Measurements from ENCODE around the gene BRI3.

BRI3 gene

DNA sequence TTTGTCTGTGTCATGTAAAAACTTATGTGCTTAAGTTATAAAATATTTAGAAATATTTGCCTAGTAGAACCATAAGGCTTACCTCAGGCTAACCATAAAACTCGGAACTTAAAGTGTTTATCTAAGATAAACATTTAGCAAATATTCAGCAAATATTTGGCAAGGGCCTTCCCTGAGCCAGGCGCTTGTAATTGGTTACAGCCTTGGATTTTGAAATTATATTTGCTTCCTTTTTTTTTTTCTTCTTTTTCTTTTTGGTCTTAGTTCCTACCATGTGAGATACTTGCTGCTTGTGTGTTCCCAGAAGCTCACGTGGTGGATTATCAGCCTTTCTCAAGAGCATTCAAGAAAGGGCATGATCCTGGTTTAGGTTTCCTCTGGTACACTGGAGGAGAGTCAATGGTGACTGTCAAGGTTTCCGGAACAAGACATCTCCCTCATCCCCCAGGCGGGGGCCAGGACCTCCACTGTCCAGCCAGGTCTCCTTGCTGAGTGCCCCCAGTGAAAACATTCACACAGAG is 5.2 kb upstream of the BRI3 start:
- Mint-ChIP-seq H3K27ac (no peak overlapping the region), H3K36me3 (ENCODE audit: low read depth) (no peaks in the 10 kb centered on the region), H3K27me3 (ENCODE audit: low read depth) (no peaks in the 10 kb centered on the region), H3K4me1 (ENCODE audit: low read depth) (peaks cover 3% of the 10 kb centered on the region), H3K9me3 (no peaks in the 10 kb centered on the region), H3K4me3 (no peak overlapping the region)

DNA sequence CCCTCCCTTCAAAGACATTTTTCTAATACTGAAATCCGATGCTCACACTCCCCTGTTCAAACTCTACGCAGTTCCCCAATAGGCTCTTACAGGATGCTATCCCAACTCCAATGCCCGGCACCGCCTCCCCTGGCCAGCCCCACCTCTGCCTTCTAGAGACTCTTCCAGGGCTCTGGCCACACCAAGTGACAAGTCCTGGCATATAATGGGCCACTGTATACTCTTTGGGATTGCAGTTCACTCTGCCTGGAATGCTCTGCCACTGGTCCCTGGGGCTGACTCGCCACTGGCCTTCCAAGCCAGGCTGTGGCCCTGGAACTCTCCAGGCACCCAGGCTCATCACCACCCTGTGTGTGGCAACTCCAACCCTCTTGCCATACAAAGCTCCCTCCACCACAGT is 3.1 kb upstream of the BRI3 start:
- peaks cover 10% of the 10 kb centered on the region for H3K36me3 Mint-ChIP-seq (ENCODE audit: low read depth)
- no peak overlapping the region for H3K27ac Mint-ChIP-seq

DNA sequence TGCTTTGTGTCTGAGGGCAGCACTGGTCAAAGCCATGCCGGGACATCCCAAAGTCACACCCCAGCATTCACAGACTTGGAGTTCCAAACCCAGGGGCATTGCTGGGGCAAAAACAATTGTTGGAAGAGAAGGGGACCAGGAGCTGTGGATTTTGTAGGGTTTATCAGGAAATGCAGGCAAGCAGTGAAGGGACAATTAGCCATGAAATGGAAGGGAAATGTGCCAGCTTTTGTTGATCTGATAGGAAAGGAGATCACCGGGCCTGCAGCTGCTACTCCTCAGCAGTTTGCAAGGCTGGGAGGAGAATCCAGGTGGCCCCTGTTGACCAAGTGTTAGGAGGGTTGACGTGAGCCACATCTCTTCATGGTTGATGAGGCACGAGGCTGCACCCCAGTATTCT is 2.5 kb upstream of the BRI3 start:
- no peak overlapping the region for H3K27ac Mint-ChIP-seq
- no peak overlapping the region for H3K4me3 Mint-ChIP-seq
- no peaks in the 10 kb centered on the region for H3K27me3 Mint-ChIP-seq (ENCODE audit: low read depth)
- peaks cover 15% of the 10 kb centered on the region for H3K4me1 Mint-ChIP-seq (ENCODE audit: low read depth)
- H3K9me3 Mint-ChIP-seq = no peaks in the 10 kb centered on the region
- H3K36me3 Mint-ChIP-seq (ENCODE audit: low read depth) = peaks cover 10% of the 10 kb centered on the region

More for the DNA sequence above, 3.1 kb upstream of the BRI3 start:
- H3K27me3 Mint-ChIP-seq (ENCODE audit: low read depth) = no peaks in the 10 kb centered on the region
- no peak overlapping the region for H3K4me3 Mint-ChIP-seq
- peaks cover 15% of the 10 kb centered on the region for H3K4me1 Mint-ChIP-seq (ENCODE audit: low read depth)
- H3K9me3 Mint-ChIP-seq = no peaks in the 10 kb centered on the region

DNA sequence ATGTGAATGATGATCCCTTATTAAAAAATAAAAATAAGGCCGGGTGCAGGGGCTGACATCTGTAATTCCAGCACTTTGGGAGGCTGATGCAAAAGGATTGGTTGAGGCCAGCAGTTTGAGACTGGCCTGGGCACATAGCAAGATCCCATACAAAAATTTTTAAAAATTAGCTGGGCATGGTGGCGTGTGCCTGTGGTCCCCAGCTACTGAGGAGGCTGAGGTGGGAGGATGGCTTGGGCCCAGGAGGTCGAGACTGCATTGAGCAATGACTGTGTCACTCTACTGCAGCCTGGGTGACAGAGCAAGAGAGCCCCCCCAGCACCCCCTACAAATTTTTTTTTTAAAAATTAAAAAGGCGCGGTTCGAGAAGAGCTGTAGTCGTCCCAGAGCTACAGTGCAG is 1.2 kb upstream of the BRI3 start:
- Mint-ChIP-seq H3K9me3 (no peaks in the 10 kb centered on the region), H3K36me3 (ENCODE audit: low read depth) (peaks cover 14% of the 10 kb centered on the region), H3K4me3 (peak overlapping the region; percentile 82), H3K27ac (peak overlapping the region; percentile 74), H3K4me1 (ENCODE audit: low read depth) (peaks cover 25% of the 10 kb centered on the region), H3K27me3 (ENCODE audit: low read depth) (no peaks in the 10 kb centered on the region)

DNA sequence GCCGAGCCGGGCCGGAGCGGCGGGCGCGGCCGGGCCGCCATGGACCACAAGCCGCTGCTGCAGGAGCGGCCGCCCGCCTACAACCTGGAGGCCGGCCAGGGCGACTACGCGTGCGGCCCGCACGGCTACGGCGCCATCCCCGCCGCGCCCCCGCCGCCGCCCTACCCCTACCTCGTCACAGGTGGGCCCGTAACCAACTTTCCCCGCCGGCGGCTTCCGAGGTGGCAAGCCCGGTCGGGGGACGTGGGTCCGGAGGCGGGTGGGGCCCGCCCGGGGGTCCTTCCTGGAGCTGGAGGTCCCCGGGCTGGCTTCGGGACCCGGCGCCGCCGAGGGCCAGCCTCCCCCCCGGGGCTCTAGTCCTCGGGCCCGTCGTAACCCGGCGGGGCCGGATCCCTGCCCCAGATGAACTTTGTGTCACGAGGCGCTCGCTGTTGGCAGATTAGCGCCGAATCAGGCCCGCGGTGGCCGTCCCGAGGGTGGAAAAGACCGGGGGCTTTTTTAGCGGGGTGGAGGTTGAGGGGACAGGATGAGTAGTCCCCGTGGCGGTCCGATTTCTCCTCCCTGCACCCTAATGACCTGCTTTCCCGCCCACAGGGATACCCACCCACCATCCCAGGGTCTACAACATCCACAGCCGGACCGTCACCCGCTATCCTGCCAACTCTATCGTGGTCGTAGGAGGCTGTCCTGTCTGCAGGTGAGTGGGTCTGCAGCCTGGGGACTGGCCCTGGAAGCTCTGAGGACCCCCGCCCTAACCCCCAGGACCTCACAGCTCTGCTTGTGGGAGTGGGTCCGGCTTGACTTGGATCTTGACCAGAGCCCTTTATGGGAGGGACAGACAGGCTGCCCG is 496 bp downstream of the BRI3 start:
- no peaks in the 10 kb centered on the region for H3K27me3 Mint-ChIP-seq (ENCODE audit: low read depth)
- H3K4me3 Mint-ChIP-seq = peak overlapping the region; percentile 84
- peak overlapping the region; percentile 49 for H3K27ac Mint-ChIP-seq

DNA sequence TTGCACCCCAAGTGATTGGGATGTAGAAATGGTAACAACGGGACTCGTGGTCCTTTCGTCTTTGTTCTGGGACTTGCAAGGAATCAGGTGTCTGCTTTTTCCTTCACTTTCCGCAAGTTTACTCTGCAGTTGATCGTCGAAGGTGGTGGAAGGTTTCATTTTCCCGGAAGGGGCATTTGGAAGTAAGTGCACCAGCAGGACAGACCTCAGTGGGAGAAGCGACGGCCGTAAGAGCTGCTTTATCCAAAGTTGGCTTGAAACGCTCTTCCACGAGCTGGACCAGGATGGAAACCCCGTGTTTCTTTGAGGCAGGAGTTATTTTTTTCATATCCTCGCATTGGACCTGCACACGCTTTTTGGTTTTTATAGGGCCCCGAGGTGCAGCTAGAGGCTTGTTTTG is 1.2 kb downstream of the BRI3 start:
- peak overlapping the region; percentile 84 for H3K4me3 Mint-ChIP-seq
- peaks cover 25% of the 10 kb centered on the region for H3K4me1 Mint-ChIP-seq (ENCODE audit: low read depth)
- no peaks in the 10 kb centered on the region for H3K9me3 Mint-ChIP-seq
- H3K27ac Mint-ChIP-seq = peak overlapping the region; percentile 49
- peaks cover 14% of the 10 kb centered on the region for H3K36me3 Mint-ChIP-seq (ENCODE audit: low read depth)
- no peaks in the 10 kb centered on the region for H3K27me3 Mint-ChIP-seq (ENCODE audit: low read depth)

More for the DNA sequence above, 496 bp downstream of the BRI3 start:
- Mint-ChIP-seq H3K4me1 (ENCODE audit: low read depth) (peaks cover 25% of the 10 kb centered on the region), H3K9me3 (no peaks in the 10 kb centered on the region), H3K36me3 (ENCODE audit: low read depth) (peaks cover 14% of the 10 kb centered on the region)

DNA sequence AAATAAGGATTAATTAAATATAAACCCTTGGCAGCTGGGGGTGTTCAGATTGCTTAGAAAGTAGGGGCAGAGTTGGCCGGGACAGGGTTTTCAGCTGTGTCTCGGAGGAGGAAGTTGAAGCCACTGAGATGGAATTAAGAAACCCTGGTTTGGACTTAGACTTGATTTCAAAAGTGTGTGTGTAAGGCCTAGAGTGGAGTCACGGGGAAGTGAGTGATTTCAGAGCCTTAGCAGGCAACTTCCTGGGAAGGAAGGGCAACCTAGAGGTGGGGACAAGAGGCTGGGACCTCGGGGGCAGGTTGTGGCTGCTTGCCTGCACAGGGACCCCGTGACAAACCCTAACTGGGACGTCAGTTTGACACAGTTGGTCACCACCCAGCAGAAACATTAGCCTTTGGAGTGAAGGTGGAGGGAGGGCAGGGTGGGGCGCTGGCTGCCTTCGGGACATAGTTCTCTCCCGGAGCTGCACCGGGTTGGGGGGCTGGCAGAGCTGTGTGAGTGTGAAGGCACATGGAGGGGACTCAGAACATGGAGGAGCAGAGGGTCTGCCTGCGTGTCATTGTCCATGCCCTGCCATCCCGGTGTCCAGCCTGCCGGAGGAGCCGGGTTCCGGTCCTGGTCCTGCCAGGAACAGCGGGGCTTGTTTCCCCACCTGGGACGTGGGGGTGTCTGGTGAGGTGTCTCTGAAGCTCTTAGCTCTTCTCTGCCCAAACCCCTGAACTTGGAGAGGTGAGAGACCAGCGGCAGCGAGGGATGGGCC is 1.8 kb downstream of the BRI3 start:
- Mint-ChIP-seq H3K4me3 (peak overlapping the region; percentile 84), H3K27ac (peak overlapping the region; percentile 49), H3K27me3 (ENCODE audit: low read depth) (no peaks in the 10 kb centered on the region), H3K36me3 (ENCODE audit: low read depth) (peaks cover 14% of the 10 kb centered on the region), H3K9me3 (no peaks in the 10 kb centered on the region), H3K4me1 (ENCODE audit: low read depth) (peaks cover 25% of the 10 kb centered on the region)

DNA sequence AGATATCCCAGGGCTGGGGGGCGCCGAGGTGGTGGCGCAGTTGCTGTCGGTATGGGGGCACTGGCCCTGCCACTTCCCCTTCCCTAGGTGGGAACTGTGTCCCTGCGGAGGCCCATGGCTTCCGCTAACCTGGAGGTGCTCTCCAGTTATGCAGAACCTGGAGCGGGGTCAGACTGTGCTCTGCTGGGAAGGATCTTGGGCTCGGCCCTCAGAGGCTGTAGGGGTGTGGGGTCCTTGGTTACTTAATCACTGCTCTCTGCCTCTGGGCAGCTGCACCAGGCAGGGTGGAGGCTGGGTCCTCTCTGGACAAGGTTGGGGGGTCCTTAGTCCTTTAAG is 2.4 kb downstream of the BRI3 start:
- no peaks in the 10 kb centered on the region for H3K9me3 Mint-ChIP-seq
- H3K27me3 Mint-ChIP-seq (ENCODE audit: low read depth) = no peaks in the 10 kb centered on the region
- H3K36me3 Mint-ChIP-seq (ENCODE audit: low read depth) = peaks cover 15% of the 10 kb centered on the region
- no peak overlapping the region for H3K27ac Mint-ChIP-seq
- H3K4me1 Mint-ChIP-seq (ENCODE audit: low read depth) = peaks cover 25% of the 10 kb centered on the region
- no peak overlapping the region for H3K4me3 Mint-ChIP-seq

DNA sequence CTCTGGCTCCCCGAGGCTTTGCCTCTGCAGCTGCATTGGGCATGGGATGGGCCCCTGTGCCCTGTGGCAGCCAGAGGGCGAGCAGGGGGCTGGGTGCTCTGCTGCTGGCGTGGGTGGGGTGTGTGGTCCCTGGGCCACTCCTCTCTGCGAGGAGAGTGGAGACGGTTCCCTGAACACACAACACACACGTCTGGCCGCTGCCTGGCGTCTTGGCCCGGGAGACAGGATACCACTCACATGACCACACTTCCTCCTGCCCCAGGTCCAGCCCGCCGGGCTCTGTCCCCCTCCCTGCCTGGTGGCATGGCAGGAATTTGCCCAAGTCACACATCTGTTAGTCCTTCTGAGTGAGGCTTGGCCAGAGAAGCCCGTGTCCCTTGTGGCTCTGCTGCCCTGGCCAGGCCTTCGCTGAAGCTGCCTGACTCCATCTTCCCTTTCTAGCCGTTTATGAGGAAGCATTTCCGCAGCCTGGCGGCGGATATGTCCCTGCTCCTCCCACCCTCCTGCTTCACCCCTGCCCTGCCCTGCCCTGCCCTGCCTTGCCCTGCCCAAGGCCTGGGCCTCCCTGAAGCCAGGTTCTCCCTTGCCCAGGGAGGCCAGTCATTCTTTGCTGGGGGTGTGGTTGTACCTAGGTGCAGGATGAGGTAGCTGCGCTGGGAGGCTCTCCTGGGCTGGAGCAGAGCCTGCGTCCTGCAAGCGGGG is 3.0 kb downstream of the BRI3 start:
- Mint-ChIP-seq H3K36me3 (ENCODE audit: low read depth) (peaks cover 15% of the 10 kb centered on the region), H3K4me3 (no peak overlapping the region), H3K27me3 (ENCODE audit: low read depth) (no peaks in the 10 kb centered on the region), H3K27ac (peak overlapping the region; percentile 52), H3K4me1 (ENCODE audit: low read depth) (peaks cover 25% of the 10 kb centered on the region), H3K9me3 (no peaks in the 10 kb centered on the region)

DNA sequence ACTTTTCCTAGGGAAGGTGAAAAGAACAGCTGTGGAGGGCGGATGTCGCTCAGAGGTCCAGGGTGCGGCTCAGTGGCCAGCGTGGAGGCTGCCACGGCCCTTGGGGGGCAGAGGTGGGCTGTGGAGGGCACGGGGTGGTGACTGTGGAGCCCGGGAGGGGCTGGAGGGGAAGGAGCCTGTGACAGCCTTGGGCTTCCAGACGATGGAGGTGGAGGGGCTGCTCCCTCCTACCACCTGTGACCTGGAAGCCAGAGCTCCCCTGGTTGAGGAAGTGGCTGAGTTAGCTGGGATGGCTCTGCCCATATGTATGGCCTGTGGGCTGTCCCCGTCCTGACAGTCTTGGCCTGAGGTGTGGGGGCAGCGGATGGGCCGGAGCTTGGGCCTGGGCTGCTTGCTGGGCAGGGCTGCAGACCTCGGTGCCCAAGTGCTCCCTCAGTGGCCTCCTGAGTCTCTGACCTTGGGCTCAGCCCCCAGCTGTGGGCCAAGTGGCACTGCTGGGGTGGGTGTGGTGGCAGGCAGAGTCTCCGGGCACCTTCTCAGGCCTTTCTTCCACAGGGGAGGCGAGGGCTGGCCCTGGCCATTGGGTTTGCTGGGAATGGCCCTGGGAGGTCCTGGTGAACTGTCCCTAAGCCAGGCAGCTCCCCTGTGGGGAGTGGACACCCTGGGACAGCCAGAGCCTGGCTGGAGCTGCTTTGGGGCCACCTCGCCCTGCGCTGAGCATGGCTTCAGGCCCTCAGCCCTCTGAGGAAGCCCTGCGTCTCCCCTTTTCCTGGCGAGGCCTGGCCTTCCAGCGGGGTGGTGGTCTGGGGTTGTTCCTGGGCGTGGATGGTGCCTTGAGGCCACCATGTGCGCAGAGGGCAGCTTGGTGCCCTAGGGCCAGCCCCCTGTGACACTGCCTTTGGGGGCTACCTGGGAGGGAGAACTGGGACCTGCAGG is 3.9 kb downstream of the BRI3 start:
- peaks cover 24% of the 10 kb centered on the region for H3K4me1 Mint-ChIP-seq (ENCODE audit: low read depth)
- H3K27me3 Mint-ChIP-seq (ENCODE audit: low read depth) = no peaks in the 10 kb centered on the region
- no peak overlapping the region for H3K4me3 Mint-ChIP-seq
- peaks cover 15% of the 10 kb centered on the region for H3K36me3 Mint-ChIP-seq (ENCODE audit: low read depth)
- no peaks in the 10 kb centered on the region for H3K9me3 Mint-ChIP-seq
- no peak overlapping the region for H3K27ac Mint-ChIP-seq

DNA sequence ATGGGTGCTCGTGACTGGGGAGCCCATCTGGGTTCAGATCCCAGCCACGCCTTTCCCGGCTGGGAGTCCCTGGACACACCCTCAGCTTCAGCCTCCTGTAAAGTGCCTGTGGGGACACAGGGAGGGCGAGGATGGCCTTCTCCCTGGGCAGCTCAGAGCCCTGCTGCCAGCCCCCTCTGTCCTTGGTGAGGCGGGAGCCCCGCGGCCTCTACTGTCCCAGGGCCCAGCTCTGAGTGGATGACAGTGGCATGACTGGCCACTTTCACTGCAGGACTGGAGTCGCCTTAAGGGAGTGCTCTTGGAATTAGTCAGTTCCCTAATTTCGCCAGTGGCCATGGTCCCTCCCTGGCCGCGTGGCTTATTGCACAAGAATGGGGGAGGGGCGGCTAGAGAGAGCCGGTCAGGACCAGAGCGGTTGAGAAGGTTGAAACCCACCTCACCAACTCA is 4.6 kb downstream of the BRI3 start:
- Mint-ChIP-seq H3K9me3 (no peaks in the 10 kb centered on the region), H3K27me3 (ENCODE audit: low read depth) (no peaks in the 10 kb centered on the region), H3K27ac (no peak overlapping the region), H3K36me3 (ENCODE audit: low read depth) (peaks cover 15% of the 10 kb centered on the region), H3K4me1 (ENCODE audit: low read depth) (peaks cover 21% of the 10 kb centered on the region), H3K4me3 (no peak overlapping the region)

DNA sequence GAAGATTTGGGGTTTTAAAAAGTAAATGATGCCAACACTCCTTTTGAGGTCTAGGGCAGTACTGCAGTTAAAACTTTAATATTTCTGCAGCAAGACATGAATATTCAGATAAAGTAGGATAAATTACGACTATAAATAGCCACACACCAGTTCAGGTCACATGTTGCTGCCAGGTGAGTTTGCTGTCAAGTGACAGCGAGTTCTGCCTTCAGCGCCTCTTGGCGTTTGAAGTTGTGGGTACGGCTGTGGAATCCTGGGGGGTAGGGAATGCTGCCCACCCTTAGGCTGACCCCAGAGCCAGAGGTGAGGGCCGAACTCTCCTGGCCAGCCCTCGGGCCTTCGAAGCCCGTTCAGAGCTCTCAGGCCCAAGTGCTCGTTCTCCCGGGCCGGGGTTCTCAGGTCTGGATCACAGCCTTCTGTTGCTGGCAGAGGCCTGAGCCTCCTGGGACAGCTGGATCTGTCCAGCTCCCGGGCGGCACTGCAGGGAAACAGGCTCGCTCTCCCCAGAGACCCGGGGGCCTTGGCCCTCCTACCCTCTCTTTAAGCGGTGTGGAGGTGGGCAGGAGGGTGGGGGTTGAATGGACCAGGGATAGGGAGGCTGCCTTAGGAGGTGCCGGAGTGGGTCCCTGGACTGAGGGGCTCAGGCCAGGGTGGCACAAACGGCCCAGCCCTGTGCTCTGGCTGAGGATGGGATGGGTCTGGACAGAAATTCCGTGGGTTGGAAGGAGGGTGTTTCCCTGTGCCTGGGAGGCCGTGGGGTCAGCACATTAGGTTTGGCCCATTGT is 5.4 kb downstream of the BRI3 start:
- H3K27ac Mint-ChIP-seq = no peak overlapping the region
- H3K9me3 Mint-ChIP-seq = no peaks in the 10 kb centered on the region
- peaks cover 15% of the 10 kb centered on the region for H3K36me3 Mint-ChIP-seq (ENCODE audit: low read depth)
- no peaks in the 10 kb centered on the region for H3K27me3 Mint-ChIP-seq (ENCODE audit: low read depth)
- H3K4me1 Mint-ChIP-seq (ENCODE audit: low read depth) = peaks cover 21% of the 10 kb centered on the region
- H3K4me3 Mint-ChIP-seq = no peak overlapping the region

DNA sequence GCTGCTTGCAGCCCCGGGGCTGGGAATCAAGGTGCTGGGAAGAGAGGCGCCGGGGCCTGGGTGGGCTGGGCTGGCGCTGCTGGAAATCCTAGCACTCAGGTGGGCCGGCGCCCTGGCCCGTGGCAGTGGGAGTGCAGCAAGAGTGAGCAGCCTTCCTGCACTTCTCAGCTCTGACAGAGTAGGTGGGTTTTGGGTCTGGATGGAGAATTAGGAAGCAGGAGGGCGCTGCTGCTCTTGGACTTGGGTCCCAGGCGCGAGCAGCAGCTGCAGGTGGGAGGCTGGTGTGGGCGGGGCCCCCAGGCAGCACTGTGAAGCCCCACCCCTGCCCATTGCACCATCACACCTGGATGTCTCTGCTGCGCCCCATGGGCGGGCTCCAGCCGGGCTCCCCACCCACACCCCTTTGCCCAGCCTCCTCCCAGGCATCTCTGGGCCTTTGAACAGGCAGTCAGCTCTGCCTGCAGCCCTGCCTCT is 6.0 kb downstream of the BRI3 start:
- Mint-ChIP-seq H3K4me1 (ENCODE audit: low read depth) (peaks cover 17% of the 10 kb centered on the region), H3K27ac (no peak overlapping the region), H3K27me3 (ENCODE audit: low read depth) (no peaks in the 10 kb centered on the region), H3K4me3 (no peak overlapping the region), H3K9me3 (no peaks in the 10 kb centered on the region), H3K36me3 (ENCODE audit: low read depth) (peaks cover 14% of the 10 kb centered on the region)
